Inferior parietal cortex (tissue), 1 donor: ENCODE data around the gene ZNF213.
"Not testable (repeated sequence)": the region's sequence is repeated elsewhere in the genome, so short reads cannot be mapped to it uniquely, and the experiment has no call there.

ENCODE experiments used
- DNase-seq: peaks from one replicate; pipeline ENCODE4 v3.0.0-alpha.2; 2016; ENCODE audit errors: extremely low spot score

The ZNF213 gene

GRCh38 chr16:3129137-3130131 lies 5.4 kb upstream of the ZNF213 start:
- DNase-seq: peak; percentile 91

DNA sequence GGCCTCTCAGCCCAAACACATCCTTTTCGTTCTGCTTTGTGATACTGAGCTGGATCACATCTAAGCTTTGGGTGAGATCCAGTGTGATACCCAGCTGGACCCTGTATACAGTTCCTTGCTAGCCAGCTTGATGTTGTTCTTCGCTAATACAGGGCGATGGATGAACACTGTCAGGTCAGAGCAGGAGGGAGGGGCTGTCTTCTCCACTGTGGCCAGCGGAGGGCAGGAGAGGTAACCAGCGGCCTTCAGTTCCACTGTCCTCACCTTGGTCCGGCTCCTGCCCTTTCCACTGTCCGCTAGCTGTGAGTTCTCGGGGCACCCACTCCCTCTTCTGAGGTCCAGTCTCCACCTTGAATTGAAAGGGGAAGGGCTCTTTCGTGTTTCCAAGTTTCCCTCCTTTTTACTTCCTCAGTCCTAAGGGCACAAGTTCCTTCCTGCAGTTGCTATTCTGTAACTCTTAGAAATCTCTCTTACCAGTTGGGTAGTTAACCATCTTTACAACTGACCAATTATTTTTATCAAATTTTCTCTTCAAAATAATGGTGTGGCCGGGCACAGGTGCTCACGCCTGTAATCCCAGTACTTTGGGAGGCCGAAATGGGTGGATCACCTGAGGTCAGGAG lies 3.0 kb upstream of the ZNF213 start:
- DNase-seq: no peak

- no peak for DNase-seq
Measured at GRCh38 chr16:3133844-3134243, 985 bp upstream of the ZNF213 start.

DNA sequence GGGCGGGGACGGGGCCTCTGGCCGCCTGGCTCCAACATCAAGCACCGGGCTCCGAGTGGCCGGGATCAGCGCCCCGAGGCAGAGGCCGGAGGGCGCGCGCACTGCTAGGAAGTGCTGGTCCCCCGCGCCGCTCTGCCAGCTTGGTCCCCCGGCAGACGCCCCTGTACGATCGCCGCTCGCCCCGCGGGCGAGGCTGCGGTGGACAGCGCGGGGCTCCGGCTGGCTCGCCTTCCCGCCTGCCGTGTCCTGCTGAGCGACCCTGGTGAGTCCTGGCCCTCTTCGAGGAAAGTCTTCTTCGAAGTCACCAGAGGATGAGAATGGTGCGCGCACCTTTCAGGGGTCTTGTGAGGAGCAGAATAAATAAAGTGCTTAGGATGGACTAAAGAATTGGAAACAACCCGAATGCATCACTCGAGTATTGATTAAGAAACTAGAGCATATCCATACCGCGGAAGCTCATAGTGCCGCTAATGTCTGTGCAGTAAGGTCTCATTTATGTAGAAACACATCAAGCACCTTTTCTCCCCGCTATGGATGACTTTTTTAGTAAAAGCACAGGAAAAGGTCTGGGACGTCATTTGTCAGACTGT lies 392 bp downstream of the ZNF213 start:
- DNase-seq: peak; percentile 42

GRCh38 chr16:3137267-3137666 lies 2.4 kb downstream of the ZNF213 start:
- no peak for DNase-seq

DNA sequence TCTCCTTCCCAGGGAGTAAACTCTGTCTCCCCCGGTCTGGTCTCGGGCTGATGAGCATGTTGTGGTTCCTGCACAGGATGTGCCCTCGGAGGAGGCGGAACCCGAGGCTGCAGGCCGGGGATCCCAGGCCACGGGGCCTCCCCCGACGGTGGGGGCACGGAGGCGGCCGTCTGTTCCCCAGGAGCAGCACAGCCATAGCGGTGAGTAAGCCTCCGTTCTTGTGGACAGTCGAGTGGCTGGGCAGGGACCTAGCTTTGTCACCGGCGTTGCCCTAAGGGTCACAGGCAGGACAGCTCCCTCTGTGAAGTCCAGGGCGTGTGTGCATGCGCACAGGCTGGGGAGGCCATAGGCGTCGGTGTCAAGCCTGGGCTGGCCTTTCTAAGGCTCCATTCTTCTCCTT lies 3.5 kb downstream of the ZNF213 start:
- no peak for DNase-seq

DNA sequence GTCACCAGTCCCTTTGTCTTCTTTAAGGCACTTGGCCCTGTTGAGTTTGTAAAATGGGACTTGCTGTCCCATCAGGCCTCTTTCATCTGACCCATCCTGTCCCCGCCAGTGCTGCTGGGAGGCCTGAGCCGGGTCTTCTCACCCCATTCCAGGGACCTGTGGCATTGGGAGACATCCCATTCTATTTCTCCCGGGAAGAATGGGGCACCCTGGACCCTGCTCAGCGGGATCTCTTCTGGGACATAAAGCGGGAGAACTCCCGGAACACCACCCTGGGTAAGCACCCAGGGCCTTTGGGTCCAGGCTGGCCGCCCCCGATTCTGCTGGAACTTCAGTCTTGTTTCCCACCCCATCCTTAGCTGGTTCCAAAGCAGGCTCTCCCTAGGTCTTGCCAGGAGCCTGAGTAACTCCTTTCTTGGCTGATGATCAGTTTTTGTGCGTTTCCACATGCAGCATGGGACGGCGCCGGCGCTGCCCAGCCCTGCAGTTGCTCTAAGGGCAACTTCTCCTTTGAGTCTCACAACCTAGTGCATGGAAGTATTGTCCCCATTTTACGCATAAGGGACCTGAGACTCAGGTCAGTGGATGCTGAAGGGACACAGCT lies 4.1 kb downstream of the ZNF213 start:
- no peak for DNase-seq

DNA sequence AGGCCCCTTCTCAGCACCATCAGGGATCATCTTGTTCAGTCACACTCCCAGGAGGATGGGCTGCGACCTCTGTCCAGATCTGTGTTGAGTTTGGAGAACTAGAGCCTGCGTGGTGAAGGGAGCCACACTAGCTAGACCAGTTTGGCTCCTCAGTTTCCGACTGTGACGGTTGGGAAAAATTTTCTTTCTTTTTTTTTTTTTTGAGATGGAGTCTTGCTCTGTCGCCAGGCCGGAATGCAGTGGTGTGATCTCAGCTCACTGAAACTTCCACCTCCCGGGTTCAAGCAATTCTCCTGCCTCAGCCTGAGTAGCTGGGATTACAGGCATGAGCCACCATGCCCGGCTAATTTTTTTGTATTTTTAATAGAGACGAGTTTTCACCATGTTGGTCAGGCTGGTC lies 4.7 kb downstream of the ZNF213 start:
- not testable (repeated sequence) for DNase-seq

- no peak for DNase-seq
Measured at GRCh38 chr16:3140603-3141427, 6.0 kb downstream of the ZNF213 start.

DNA sequence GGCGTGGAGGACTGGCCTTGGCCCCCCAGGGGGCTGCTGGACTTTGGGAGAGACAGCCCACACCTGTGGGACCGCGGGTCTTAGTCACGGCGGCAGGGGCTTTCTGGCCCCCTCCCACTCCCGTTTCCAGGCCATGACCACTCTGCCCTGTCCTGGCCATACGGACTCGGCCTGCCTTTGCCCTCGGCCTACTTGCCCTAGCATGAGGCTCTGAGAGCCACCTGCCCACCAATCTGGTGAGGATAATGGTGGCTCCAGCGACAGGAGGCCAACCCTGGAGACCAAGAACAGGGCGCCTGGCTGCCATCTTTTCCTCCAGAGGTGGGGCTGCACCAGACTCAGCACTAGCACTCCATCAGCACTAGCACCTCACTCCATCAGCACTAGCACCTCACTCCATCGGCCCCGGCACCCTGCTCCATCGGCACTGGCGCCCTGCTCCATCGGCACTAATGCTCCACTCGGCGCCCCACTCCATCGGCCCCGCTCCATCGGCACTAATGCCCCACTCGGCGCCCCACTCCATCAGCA lies 7.0 kb downstream of the ZNF213 start:
- DNase-seq: no peak

GRCh38 chr16:3142327-3142726 lies 7.5 kb downstream of the ZNF213 start:
- no peak for DNase-seq

- no peak for DNase-seq
Measured at GRCh38 chr16:3142770-3143169, 7.9 kb downstream of the ZNF213 start.

- DNase-seq: no peak
Measured at GRCh38 chr16:3143189-3143588, 8.4 kb downstream of the ZNF213 start.

- DNase-seq: no peak
Measured at GRCh38 chr16:3143598-3144320, 8.9 kb downstream of the ZNF213 start.

DNA sequence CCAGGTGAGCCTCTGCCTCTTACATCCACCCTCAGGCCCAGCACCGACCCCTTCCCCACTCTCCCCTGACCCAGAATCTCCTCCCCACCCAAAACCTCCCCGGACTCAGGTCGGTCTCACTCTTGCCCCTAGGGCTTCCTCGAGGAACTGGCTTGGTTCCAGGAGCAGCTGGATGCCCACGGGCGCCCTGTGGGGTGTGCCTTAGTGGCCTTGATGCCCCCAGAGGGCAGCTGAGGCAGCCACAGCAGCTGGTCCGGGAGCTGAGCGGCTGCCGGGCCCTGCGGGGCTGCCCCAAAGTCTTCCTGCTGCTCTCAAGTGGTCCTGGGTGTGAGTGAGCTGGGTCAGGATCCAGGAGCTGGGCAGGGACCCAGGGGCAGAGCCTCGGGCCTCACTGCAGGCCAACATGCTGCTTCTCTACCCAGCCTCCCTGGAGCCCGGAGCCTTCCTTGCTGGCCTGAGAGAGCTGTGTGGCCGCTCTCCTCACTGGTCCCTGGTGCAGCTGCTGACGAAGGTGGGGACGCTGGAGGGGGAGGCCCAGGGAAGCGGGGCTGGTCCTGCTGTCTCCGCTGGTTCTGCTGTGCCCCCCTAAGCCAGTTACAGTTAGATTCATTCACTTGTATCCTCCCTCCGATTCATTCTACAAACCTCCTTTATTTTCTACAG lies 9.6 kb downstream of the ZNF213 start:
- DNase-seq: no peak

DNA sequence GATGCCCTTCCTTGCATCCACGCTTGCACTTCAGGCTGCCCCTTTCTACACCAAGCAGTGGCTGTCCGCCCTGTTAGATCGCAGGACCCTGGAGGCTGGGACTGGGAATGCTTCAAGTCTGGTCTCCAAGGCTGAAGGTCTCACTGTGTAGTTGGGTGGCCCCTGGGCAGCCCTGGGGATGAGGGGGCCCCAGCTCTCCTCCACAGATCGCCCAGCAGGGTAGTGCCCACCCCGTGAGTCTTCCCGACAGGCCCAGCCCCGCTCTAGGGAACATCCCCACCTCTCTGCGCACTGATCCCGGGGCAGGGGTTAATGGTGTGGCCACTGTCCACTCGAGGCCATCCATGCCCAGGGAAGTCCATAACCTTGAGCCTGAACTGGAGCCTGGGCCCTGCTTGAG lies 10.3 kb downstream of the ZNF213 start:
- no peak for DNase-seq

DNA sequence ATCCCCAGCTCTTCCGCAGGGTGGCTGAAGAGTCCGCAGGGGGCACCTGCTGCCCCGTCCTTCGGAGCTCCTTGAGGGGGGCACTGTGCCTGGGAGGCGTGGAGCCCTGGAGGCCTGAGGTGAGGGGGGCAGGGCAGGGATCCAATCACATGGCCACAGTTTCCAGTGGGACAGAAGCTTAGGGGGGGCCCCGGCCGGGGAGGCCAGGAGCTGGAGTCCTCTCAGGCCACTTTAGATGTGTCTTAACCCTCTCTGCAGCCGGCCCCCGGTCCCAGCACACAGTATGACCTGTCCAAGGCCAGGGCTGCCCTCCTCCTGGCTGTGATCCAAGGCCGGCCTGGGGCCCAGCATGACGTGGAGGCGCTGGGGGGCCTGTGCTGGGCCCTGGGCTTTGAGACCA lies 10.8 kb downstream of the ZNF213 start:
- DNase-seq: no peak

DNA sequence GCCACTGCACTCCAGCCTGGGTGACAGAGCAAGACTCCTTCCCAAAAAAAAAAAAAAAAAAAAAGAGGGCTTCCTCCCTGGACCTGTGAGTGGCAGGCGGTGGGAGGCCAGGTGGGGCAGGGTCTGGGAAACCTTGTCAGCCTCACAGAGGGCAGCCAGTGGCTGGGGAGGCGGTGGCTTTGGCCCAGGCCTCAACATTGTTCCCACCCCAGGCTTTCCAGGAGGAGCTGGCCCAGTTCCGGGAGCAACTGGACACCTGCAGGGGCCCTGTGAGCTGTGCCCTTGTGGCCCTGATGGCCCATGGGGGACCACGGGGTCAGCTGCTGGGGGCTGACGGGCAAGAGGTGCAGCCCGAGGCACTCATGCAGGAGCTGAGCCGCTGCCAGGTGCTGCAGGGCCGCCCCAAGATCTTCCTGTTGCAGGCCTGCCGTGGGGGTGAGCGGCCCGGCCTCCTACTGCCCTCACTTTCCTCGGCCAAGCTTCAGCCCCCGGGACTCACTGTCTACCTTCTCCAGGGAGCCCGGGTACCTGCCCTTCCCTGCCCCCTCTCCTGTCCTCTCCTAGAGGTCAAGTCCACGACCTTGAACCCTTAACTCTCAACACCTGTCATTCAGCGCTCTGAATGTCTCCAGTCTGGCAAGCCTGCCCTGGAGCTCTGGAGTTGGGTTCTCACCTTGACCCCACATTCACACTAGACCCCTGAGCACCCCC lies 12.4 kb downstream of the ZNF213 start:
- DNase-seq: no peak

DNA sequence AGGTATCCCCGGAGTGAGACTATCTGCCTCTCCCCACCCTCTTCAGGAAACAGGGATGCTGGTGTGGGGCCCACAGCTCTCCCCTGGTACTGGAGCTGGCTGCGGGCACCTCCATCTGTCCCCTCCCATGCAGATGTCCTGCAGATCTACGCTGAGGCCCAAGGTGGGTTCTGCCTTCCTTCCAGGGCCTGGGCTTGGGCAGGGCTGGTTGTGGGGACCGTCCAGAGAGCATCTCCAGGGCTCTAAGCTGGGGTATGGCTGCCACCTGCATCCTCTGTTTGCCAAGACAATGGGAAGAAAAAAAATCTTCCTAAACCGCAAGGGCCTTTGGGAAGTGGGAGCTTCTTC lies 12.9 kb downstream of the ZNF213 start:
- no peak for DNase-seq
